H54 (cell line): ENCODE data around the gene ELMO1.
A peak's percentile ranks its signal among the peaks of the same experiment; 100 is the strongest.

Experiments
- DNase-seq: peaks from one replicate; pipeline ENCODE4 v3.0.0; 2011; ENCODE audit warnings: low spot score, mixed read lengths; ENCODE audit not compliant: insufficient read length
- FAIRE-seq: peaks from 3 replicates; lab custom pipeline; 2011; peaks lifted over from hg19 to GRCh38; lab: Jason Lieb, UNC
- POLR2A ChIP-seq: IDR thresholded peaks from 2 replicates; pipeline ENCODE4 v1.6.1; 2011; ENCODE audit warnings: low read depth, mild to moderate bottlenecking, low read length

ELMO1 gene

DNA sequence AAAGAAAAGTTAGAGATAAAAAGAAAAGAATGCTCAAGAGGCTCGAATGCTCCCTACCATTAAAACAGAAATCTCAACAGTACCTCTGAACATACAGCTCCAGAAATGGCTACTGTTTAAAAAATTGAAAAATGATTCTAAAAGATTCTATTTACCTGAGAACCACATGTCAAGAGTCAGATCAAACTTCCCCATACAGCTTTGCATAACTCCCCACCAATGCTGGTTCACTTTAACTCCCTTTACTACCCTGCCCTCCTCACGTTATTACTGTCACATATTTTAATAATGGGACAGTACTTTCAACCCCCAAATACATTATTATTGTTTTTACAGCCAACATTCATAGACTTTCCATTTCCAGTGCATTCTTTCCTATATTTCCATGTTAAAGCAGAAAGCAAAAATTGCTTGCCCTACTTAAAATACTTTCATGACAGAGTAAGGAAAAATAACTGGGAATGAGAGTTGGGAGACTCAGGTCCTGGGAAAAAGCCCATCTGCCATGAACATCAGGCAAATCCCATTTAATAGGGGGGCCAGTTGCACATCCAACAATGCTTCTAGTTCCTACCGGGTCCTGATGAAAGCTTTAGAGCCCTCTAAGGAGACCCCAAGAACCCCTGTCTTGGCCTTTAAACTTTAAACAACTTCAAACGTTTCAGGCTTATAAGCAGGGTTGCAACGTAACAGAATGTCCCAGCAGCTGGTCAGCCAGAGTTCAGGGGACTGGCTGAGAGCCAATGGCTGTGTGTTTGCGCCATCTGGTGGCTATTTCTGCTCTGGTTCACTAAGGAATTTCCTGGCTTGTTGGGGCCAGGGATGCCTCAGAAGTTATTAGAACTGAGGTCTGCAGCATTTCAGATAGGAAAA lies 247.4 kb downstream of the ELMO1 start:
- FAIRE-seq = peak; percentile 11
- TF ChIP-seq POLR2A = no peak
- peak; percentile 94 for DNase-seq

DNA sequence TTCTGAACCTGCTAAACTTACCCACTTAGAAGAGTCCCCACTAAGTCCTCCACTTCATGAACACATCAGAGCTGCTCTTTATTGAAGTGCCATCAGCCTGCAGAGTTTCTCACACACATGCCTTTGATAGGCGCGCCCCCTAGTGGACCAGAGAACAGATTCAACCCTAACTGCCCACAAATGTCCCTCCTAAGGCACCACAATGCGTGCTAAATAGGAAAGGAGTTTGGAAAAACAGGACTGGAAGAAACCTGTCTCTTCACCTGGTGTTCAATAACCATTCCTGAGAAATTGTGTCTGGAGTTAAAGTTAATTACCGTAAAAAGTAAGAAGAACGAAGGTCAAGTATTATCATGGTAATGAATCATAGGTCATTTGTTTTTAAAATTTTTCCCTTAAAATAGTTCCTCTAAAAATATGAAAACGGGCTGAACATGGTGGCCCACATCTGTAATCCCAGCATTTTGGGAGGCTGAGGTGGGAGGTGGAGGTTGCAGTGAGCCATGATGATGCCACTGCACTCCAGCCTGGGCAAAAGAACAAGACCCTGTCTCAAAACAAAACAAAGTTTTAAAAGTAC lies 249.7 kb downstream of the ELMO1 start:
- FAIRE-seq (no peak), DNase-seq (peak; percentile 82)
- no peak for TF ChIP-seq POLR2A

GRCh38 chr7:37198041-37198905 lies 250.4 kb downstream of the ELMO1 start:
- FAIRE-seq (no peak), DNase-seq (no peak)
- TF ChIP-seq POLR2A = no peak

GRCh38 chr7:37197108-37197507 lies 251.6 kb downstream of the ELMO1 start:
- DNase-seq (no peak), FAIRE-seq (no peak)
- TF ChIP-seq POLR2A = no peak

GRCh38 chr7:37196676-37197075 lies 252.0 kb downstream of the ELMO1 start:
- TF ChIP-seq POLR2A = no peak
- DNase-seq (no peak), FAIRE-seq (no peak)

DNA sequence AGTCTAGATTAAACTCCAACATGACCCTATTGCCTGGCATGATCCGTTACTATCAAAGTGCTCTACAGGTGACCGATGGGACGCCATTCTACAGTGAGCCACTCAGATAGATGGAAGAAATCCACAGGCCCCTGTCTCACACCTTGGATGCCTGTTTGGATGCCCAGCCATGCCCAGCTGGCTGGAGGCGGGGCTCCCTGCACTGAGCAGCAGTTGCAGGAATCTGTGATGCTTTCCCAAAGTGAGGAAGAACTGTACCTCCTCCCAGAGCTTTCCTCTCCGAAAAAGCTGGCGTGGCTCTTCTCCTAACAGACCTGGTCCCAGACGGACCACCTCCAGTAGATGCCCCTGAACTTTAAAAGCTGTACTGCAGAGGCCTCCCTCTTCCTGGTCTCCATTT lies 253.3 kb downstream of the ELMO1 start:
- DNase-seq = no peak

DNA sequence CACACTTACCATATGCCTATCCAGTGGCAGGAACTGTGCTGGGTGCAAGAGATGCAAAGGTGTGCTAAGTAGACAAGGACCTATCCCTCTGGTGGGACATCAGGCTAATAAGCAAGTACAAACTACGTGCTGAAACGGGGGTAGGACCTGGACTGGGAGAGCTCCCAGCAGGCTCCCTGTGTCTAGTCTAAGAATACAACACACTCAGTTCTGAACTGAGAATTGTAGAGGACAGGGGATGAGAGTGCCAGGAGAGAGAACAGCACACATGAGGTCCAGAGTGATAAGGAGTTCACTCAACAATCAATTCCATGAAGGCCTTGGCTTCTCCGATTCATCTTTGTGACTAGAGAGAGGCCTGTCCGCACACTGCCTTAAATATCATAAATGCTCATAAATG lies 253.7 kb downstream of the ELMO1 start:
- FAIRE-seq (no peak), DNase-seq (no peak)
- no peak for TF ChIP-seq POLR2A

More for the DNA sequence above, 253.3 kb downstream of the ELMO1 start:
- no peak for FAIRE-seq
- TF ChIP-seq POLR2A = no peak

DNA sequence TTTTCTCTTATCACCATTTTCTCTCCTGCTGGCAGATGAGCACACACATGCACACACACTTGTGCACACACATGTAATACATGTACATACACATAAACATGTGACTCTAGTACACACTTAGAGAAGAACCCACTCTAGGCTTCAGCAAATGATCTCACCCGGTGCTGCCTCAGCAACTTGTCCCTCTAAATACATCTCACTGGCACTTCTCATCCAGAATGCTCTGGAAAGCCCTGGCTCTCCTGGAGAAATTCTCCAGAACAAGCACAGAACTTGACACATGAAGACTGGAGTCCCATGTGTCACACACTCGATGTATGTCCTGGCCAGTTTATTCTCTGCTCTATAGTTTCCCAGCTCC lies 254.9 kb downstream of the ELMO1 start:
- DNase-seq = no peak
- no peak for TF ChIP-seq POLR2A
- no peak for FAIRE-seq

GRCh38 chr7:37193087-37193774 lies 255.4 kb downstream of the ELMO1 start:
- FAIRE-seq (no peak), DNase-seq (peak; percentile 86)
- TF ChIP-seq POLR2A = peak; percentile 48; the same call in 1 of the 2 replicates

DNA sequence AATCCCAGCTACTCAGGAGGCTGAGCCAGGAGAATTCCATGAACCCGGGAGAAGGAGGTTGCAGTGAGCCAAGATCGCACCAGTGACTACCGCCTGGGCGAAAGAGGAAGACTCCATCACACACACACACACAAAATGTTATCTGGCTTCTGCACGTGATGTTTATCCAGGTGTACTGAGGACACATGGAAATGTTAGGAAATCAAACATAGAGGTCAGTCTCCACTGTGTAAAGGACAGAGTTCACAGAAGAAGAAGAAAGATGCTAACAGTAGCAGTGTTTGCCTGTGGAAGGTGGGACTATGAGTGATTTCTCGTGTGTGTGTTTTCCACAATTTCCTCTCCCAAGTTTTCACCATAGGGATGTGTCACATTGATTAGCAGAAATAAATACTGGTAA lies 256.9 kb downstream of the ELMO1 start:
- FAIRE-seq (no peak), DNase-seq (no peak)
- no peak for TF ChIP-seq POLR2A

DNA sequence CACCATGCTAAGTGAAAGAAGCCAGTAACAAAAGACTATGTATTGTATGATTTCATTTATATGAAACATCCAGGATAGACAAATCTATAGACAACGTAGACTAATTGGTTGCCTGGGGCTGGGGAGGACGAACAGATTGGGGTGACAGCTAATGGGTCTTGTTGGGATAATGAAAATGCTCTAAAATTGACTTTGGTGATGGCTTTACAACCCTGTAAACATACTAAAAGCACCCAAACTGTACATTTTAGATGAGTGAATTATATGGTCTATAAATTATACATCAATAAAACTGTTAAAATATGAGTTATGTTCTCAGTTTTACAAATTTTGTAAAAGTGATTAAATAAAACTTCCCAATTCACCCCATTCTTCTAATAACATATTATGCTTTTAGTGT lies 261.5 kb downstream of the ELMO1 start:
- no peak for TF ChIP-seq POLR2A
- DNase-seq (no peak), FAIRE-seq (no peak)

GRCh38 chr7:37186753-37187152 lies 261.9 kb downstream of the ELMO1 start:
- FAIRE-seq (no peak), DNase-seq (no peak)
- no peak for TF ChIP-seq POLR2A

DNA sequence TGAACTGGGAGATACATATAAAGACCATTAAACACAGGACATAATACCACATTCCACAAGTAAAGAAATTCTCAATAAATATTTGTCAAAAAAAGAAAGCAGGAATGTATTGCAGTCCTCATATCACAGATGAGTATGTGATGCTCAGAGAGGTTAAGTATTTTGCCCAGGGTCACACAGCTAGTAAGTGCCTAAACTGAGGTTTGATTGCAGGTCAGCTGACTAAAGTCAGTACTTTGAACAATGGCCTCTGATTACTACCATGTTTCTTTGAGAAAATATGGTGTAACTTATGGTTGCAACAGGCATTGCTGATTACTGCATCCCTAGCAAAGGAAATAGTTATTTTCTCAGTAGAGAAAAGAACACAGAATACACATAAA lies 267.1 kb downstream of the ELMO1 start:
- no peak for DNase-seq
- no peak for FAIRE-seq
- no peak for TF ChIP-seq POLR2A
